H1 (cell line): ENCODE data around the gene SERGEF. TPM values are rescaled to one million over a fixed set of nuclear protein-coding genes. Genes with fewer than 3 reads are reported as not detected.

ENCODE experiments used
- CTCF ChIA-PET: fragments of 300-600 bp; sonication (Branson Sonifier 250); formaldehyde crosslinking; loops from one replicate; lab custom pipeline; 2021; ENCODE audit not compliant: partially characterized antibody; lab: Charles Lee
- POLR2A ChIA-PET: fragments of 300-600 bp; sonication (Branson Sonifier 250); formaldehyde crosslinking; loops from one replicate; lab custom pipeline; 2021; ENCODE audit warnings: inconsistent platforms; ENCODE audit not compliant: partially characterized antibody; lab: Charles Lee
- DNase-seq, 2 experiments: peaks; one replicate each; pipeline versions ENCODE4 v3.0.0 to v3.0.0-alpha.2; 2010 to 2022; ENCODE audit warnings: low spot score in 2 of 2, low read depth in 1 of 2, mixed read lengths in 1 of 2
- FAIRE-seq: peaks from 2 replicates; lab custom pipeline; 2011; peaks lifted over from hg19 to GRCh38; lab: Jason Lieb, UNC
- H2AFZ ChIP-seq: 2 replicates; pipeline ENCODE4 v1.8.1; 2012; ENCODE audit warnings: low read length, inconsistent platforms
- H2AK5ac ChIP-seq: 2 replicates; pipeline ENCODE4 v1.6.1; 2013; ENCODE audit warnings: low read depth, low read length
- H2BK120ac ChIP-seq: replicated peaks from 2 replicates; pipeline ENCODE3; 2013; ENCODE audit warnings: low read depth, low read length, inconsistent platforms
- H2BK12ac ChIP-seq: 2 replicates; pipeline ENCODE4 v1.6.1; 2013; ENCODE audit warnings: low read depth, low read length
- H2BK15ac ChIP-seq: 2 replicates; pipeline ENCODE4 v1.6.1; 2013; ENCODE audit warnings: low read length
- H2BK20ac ChIP-seq: 2 replicates; pipeline ENCODE4 v1.6.1; 2013; ENCODE audit warnings: low read length
- H2BK5ac ChIP-seq: 2 replicates; pipeline ENCODE4 v1.6.1; 2013; ENCODE audit warnings: low read depth, low read length
- H3K14ac ChIP-seq: 2 replicates; pipeline ENCODE4 v1.6.1; 2013; ENCODE audit warnings: inconsistent platforms; ENCODE audit not compliant: insufficient read length
- H3K18ac ChIP-seq: 2 replicates; pipeline ENCODE4 v1.6.1; 2013; ENCODE audit warnings: low read length; ENCODE audit errors: extremely low read depth
- H3K23ac ChIP-seq: 2 replicates; pipeline ENCODE4 v1.6.1; 2013; ENCODE audit warnings: inconsistent platforms; ENCODE audit not compliant: insufficient read length
- H3K23me2 ChIP-seq: 2 replicates; pipeline ENCODE4 v1.6.1; 2013; ENCODE audit warnings: low read depth, low read length
- H3K27ac ChIP-seq: 2 replicates; pipeline ENCODE4 v1.6.1; 2011; ENCODE audit warnings: low read depth, low read length, inconsistent platforms
- H3K27me3 ChIP-seq, 4 experiments: replicated peaks in 1 of 4; 1 replicate in 1 of 4; 2 replicates in 3 of 4; pipeline versions ENCODE4 v1.6.1 to v1.8.1; 2011 to 2013; ENCODE audit warnings: low read length in 3 of 4, mild to moderate bottlenecking in 3 of 4, inconsistent platforms in 2 of 4, mixed read lengths in 2 of 4, moderate library complexity in 1 of 4; ENCODE audit not compliant: control insufficient read depth in 3 of 4, insufficient read depth in 3 of 4; ENCODE audit errors: extremely low read depth in 1 of 4
- H3K36me3 ChIP-seq, 4 experiments: 2 replicates each; pipeline versions ENCODE4 v1.6.1 to v1.8.1; 2011 to 2013; ENCODE audit warnings: mild to moderate bottlenecking in 4 of 4, low read length in 3 of 4, moderate library complexity in 2 of 4, control low read depth in 1 of 4, inconsistent platforms in 1 of 4; ENCODE audit not compliant: insufficient read depth in 4 of 4, control insufficient read depth in 2 of 4
- H3K4ac ChIP-seq: replicated peaks from 2 replicates; pipeline ENCODE3; 2013; ENCODE audit warnings: low read length, low read depth, mixed read lengths, inconsistent platforms; ENCODE audit not compliant: insufficient read length
- H3K4me1 ChIP-seq, 4 experiments: replicated peaks in 1 of 4; 1 replicate in 1 of 4; 2 replicates in 3 of 4; pipeline versions ENCODE4 v1.6.1 to v1.8.1; 2011 to 2013; ENCODE audit warnings: low read length in 3 of 4, inconsistent platforms in 2 of 4, mixed read lengths in 1 of 4; ENCODE audit not compliant: insufficient read depth in 4 of 4, control insufficient read depth in 3 of 4
- H3K4me2 ChIP-seq, 2 experiments: 2 replicates each; pipeline versions ENCODE4 v1.6.1 to v1.8.1; 2011 to 2013; ENCODE audit warnings: low read depth in 2 of 2, low read length in 2 of 2, control low read depth in 1 of 2, inconsistent platforms in 1 of 2, mild to moderate bottlenecking in 1 of 2; ENCODE audit not compliant: insufficient read depth in 1 of 2
- H3K4me3 ChIP-seq, 4 experiments: fragments of 200-600, 300-600 bp in 1 of 4; sonication (generic), shearing (Covaris generic), sonication (Bioruptor Twin) in 1 of 4; 2 replicates each; pipeline versions ENCODE4 v1.5.1 to v1.8.1; 2011 to 2016; ENCODE audit warnings: low read length in 4 of 4, low read depth in 3 of 4, control low read depth in 2 of 4, inconsistent platforms in 2 of 4, mild to moderate bottlenecking in 2 of 4, mixed read lengths in 1 of 4, moderate library complexity in 1 of 4; ENCODE audit not compliant: insufficient read depth in 2 of 4; ENCODE audit errors: extremely low read depth in 1 of 4
- H3K56ac ChIP-seq: replicated peaks from 2 replicates; pipeline ENCODE3; 2013; ENCODE audit warnings: low read depth, mild to moderate bottlenecking, mixed read lengths, low read length, inconsistent platforms; ENCODE audit not compliant: insufficient read length
- H3K79me1 ChIP-seq: 2 replicates; pipeline ENCODE4 v1.6.1; 2013; ENCODE audit warnings: low read depth, low read length, control low read depth
- H3K79me2 ChIP-seq, 2 experiments: 2 replicates each; pipeline versions ENCODE4 v1.6.1 to v1.8.1; 2012 to 2013; ENCODE audit warnings: low read length in 2 of 2, mild to moderate bottlenecking in 2 of 2, inconsistent platforms in 1 of 2; ENCODE audit not compliant: insufficient read depth in 2 of 2, control insufficient read depth in 1 of 2
- H3K9ac ChIP-seq, 4 experiments: replicated peaks in 1 of 4; 1 replicate in 1 of 4; 2 replicates in 3 of 4; pipeline versions ENCODE4 v1.6.1 to v1.8.1; 2011 to 2013; ENCODE audit warnings: low read depth in 3 of 4, low read length in 3 of 4, control low read depth in 2 of 4, mild to moderate bottlenecking in 2 of 4, moderate library complexity in 2 of 4, inconsistent platforms in 1 of 4; ENCODE audit errors: extremely low read depth in 1 of 4
- H3K9me3 ChIP-seq, 2 experiments: 2 replicates each; pipeline versions ENCODE4 v1.6.1 to v1.8.1; 2012 to 2013; ENCODE audit warnings: mild to moderate bottlenecking in 2 of 2, moderate library complexity in 2 of 2, control low read depth in 1 of 2, inconsistent platforms in 1 of 2, low read depth in 1 of 2, low read length in 1 of 2, mixed read lengths in 1 of 2; ENCODE audit not compliant: insufficient read depth in 2 of 2
- H4K20me1 ChIP-seq, 2 experiments: replicated peaks in 1 of 2; 2 replicates each; pipeline versions ENCODE3 to v1.8.1; 2011 to 2013; ENCODE audit warnings: inconsistent platforms in 2 of 2, low read length in 2 of 2, mild to moderate bottlenecking in 1 of 2; ENCODE audit not compliant: insufficient read depth in 2 of 2, control insufficient read depth in 1 of 2
- H4K5ac ChIP-seq: 2 replicates; pipeline ENCODE4 v1.6.1; 2013; ENCODE audit warnings: low read length, low read depth, mixed read lengths, inconsistent platforms; ENCODE audit not compliant: insufficient read length
- H4K8ac ChIP-seq: 2 replicates; pipeline ENCODE4 v1.8.0; 2013; ENCODE audit warnings: mild to moderate bottlenecking, moderate library complexity, low read length, inconsistent platforms; ENCODE audit not compliant: insufficient read depth; ENCODE audit errors: extremely low read depth
- H4K91ac ChIP-seq: replicated peaks from 2 replicates; pipeline ENCODE3; 2013; ENCODE audit warnings: low read length, mixed read lengths, inconsistent platforms; ENCODE audit not compliant: insufficient read length
- POLR2AphosphoS5 ChIP-seq: IDR thresholded peaks from 2 replicates; pipeline ENCODE4 v1.6.1; 2011; ENCODE audit warnings: low read depth, low read length
- WGBS, 2 experiments: shearing (Covaris generic) in 1 of 2; methylation state at CpG; one replicate each; pipeline versions ENCODE4 v1.1.6 to v1.1.7; 2013 to 2015; ENCODE audit warnings: low lambda C conversion rate in 2 of 2, mixed read lengths in 2 of 2, inconsistent platforms in 1 of 2, low coverage in 1 of 2, missing lambda C conversion rate in 1 of 2; ENCODE audit not compliant: insufficient replicate concordance in 2 of 2, insufficient coverage in 1 of 2, insufficient read length in 1 of 2; ENCODE audit errors: extremely low coverage in 1 of 2, missing lambda C conversion rate in 1 of 2; 5-methylcytosine and 5-hydroxymethylcytosine counted together
- polyA plus RNA-seq, 7 experiments: library from polyadenylated mRNA; depleted of rRNA in 3 of 7; stranded (reverse) in 5 of 7; unstranded in 2 of 7; fragments of >200 nt in 5 of 7; fragments of 200-250 nt in 2 of 7; gene quantifications; 1 replicate in 5 of 7; 2 replicates in 1 of 7; 4 replicates in 1 of 7; pipeline versions ENCODE4 v1.2.1 to v1.2.3, GENCODE V29; 2011 to 2013; ENCODE audit warnings: missing spikeins in 2 of 7, mixed read lengths in 2 of 7
- total RNA-seq: library from RNA; stranded (reverse); fragmentation: NEBNext Ultra II Directional; extraction: Animal tissue kit (Norgen Biotek cat#: 25700); gene quantifications from 2 replicates; pipeline ENCODE4 v1.2.1, GENCODE V29; 2021

SERGEF gene
- total and polyA plus RNA-seq, 2 of the 8 experiments (the other 6 are each of a cell fraction or from before 2014, with no cell fraction given), result 16.6 to 28.8 TPM

DNA sequence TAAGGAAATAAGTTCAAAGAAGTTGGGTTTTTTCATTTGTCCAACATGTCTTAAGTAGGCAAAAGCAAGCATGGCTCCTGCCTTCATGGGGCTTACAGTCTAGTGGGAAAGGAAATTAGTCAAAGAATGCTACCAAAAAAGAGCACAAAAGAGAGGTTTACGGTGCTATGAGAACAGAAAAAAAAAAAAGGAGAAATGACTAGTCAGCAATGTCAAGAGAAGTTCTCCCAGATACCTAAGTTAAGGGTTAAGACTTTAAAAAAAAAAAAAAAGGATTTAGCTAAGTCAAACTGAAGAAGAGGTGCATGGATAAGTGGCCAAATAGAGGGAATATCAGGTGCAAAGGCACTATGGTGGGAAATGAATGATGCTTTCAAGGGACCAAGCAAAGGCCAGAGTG, 29.3 kb downstream of the SERGEF start:
- no peak overlapping the region for H4K91ac ChIP-seq
- H3K79me1 ChIP-seq, result no peaks in the 10 kb centered on the region
- H2AK5ac ChIP-seq, result no peak overlapping the region
- no peak overlapping the region for H2BK12ac ChIP-seq
- no peak overlapping the region for H3K56ac ChIP-seq
- no peak for TF ChIP-seq POLR2AphosphoS5
- TF ChIP-seq, all 59 proteins: peak for 0
- H3K9ac ChIP-seq, result no peak overlapping the region
- peaks cover 2 to 7% (median 3%) of the 10 kb centered on the region in 4 experiments for H3K36me3 ChIP-seq
- H4K8ac ChIP-seq, result no peak overlapping the region
- H3K23ac ChIP-seq, result no peak overlapping the region
- no peak overlapping the region for H3K4ac ChIP-seq
- H3K14ac ChIP-seq, result no peak overlapping the region
- no peaks in the 10 kb centered on the region for H3K27me3 ChIP-seq
- no peak for FAIRE-seq
- WGBS, 2 experiments, result 89% methylated on average over 1 of the region's 1 CpG; no CpG with 5 or more reads in 1 of the 2 experiments
- no peak overlapping the region for H2BK15ac ChIP-seq
- H3K79me2 ChIP-seq, result no peaks in the 10 kb centered on the region
- H2BK120ac ChIP-seq, result no peak overlapping the region
- POLR2A ChIA-PET, result no interaction called here
- no peak overlapping the region for H3K4me2 ChIP-seq
- H3K4me3 ChIP-seq, result no peak overlapping the region
- CTCF ChIA-PET, result interaction anchor here (1.1 to 11.7 kb wide), 5 partner anchors 8 to 261 kb away, joined by 4 to 276 read pairs (median 6); partner anchors contain the start of gene KCNC1
- no peak for DNase-seq
- no peaks in the 10 kb centered on the region for H3K9me3 ChIP-seq
- H2BK20ac ChIP-seq, result no peak overlapping the region
- H3K23me2 ChIP-seq, result no peaks in the 10 kb centered on the region
- no peak overlapping the region for H4K5ac ChIP-seq
- H4K20me1 ChIP-seq, result peaks cover 3% of the 10 kb centered on the region in 2 experiments
- H2AFZ ChIP-seq, result no peak overlapping the region
- H3K27ac ChIP-seq, result no peak overlapping the region
- no peaks in the 10 kb centered on the region for H3K4me1 ChIP-seq
- no peak overlapping the region for H2BK5ac ChIP-seq
- H3K18ac ChIP-seq, result no peak overlapping the region
